ENCODE data around the gene THRB.
A peak's percentile ranks its signal among the peaks of the same experiment; 100 is the strongest.

Gene THRB

DNA sequence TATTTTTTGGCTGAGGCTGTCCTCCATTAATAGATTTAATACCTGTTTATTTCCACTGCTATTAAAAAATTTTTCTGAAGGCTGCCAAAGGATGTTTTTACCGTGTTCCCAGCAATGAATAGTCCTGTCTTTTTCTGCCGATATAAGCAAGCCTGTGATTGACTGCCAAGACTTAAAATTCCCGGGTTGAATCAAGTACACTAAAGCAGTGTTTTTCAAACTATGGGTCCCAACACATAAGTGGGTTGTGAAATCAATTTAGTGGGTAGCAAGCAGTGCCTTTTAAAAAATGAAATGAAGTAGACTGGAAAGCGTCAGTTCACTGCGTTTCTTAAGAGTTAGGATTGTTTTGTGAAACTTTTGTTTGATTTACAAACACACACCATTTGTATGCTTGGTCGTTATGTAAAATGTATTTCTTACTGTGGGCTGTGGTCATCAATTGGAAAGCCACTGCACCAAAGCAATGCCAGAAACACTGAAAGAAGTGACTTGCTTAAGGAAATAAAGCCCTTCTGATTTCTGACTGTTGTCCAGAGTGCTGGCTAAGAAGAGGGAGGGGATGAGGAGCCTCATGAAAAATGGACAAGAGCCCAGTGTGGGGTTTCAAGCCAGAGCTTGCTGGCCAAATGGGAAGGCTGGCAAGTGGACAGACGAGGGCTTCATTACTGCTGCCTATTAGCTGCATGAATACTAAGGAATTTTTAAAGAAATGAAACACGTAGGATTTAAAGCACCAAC lies 206.0 kb downstream of the THRB start:
- no peak overlapping the region for H3K4me3 ChIP-seq (ENCODE audit: low read length in 2 of 2)
- H3K27me3 ChIP-seq (ENCODE audit: control insufficient read depth in 2 of 2, insufficient read depth in 2 of 2, low read length in 2 of 2), result no peaks in the 10 kb centered on the region
- no peak overlapping the region for H3K9ac ChIP-seq (ENCODE audit: low read depth in 1 of 2, low read length in 2 of 2)
- no peaks in the 10 kb centered on the region for H3K36me3 ChIP-seq (ENCODE audit: control insufficient read depth in 2 of 2, insufficient read depth in 2 of 2, low read length in 2 of 2)
- no peaks in the 10 kb centered on the region for H3K9me3 ChIP-seq (ENCODE audit: control insufficient read depth in 2 of 2, low read length in 2 of 2)
- H3K27ac ChIP-seq (ENCODE audit: low read depth in 2 of 2, low read length in 2 of 2), result peak overlapping the region in 1 of 2 donors; percentile 7
- no peaks in the 10 kb centered on the region for H3K4me1 ChIP-seq (ENCODE audit: control insufficient read depth in 2 of 2, insufficient read depth in 2 of 2, low read length in 2 of 2)

DNA sequence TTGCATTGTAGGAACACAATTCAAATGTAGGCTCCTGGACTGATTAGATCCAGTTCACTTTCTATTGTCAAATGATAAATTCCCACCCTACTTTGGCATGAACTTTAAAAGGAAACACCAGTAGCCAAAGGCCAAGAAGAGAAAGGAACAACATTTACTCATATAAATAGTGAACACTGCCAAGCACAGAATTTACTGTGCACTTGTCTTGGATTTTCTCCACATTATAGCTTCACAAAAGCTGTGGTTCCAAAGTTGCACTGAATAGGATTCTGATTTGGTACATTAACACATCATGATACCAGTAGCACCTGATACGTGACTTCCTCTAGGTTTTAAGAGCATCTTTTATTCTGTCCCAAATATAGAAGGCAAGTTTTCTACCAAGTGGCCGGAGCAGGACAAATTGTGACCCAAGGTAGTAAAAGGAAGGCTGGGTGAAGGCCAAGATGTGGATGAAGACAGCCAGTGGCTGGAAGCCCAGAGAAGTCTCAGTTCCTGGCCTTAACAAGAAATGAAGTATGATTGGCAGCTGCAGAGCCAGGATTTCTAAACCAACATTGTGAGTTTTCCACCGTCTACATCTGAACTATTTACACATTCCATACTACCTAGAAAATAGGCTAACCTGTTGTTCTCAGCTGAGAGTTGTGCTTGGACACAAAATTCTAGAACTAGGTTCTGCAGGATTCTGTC lies 206.7 kb downstream of the THRB start:
- Histone ChIP-seq H3K4me3 (ENCODE audit: low read length in 2 of 2) (no peak overlapping the region), H3K9ac (ENCODE audit: low read depth in 1 of 2, low read length in 2 of 2) (no peak overlapping the region), H3K27me3 (ENCODE audit: control insufficient read depth in 2 of 2, insufficient read depth in 2 of 2, low read length in 2 of 2) (no peaks in the 10 kb centered on the region), H3K27ac (ENCODE audit: low read depth in 2 of 2, low read length in 2 of 2) (no peak overlapping the region), H3K4me1 (ENCODE audit: control insufficient read depth in 2 of 2, insufficient read depth in 2 of 2, low read length in 2 of 2) (no peaks in the 10 kb centered on the region), H3K36me3 (ENCODE audit: control insufficient read depth in 2 of 2, insufficient read depth in 2 of 2, low read length in 2 of 2) (no peaks in the 10 kb centered on the region), H3K9me3 (ENCODE audit: control insufficient read depth in 2 of 2, low read length in 2 of 2) (no peaks in the 10 kb centered on the region)

DNA sequence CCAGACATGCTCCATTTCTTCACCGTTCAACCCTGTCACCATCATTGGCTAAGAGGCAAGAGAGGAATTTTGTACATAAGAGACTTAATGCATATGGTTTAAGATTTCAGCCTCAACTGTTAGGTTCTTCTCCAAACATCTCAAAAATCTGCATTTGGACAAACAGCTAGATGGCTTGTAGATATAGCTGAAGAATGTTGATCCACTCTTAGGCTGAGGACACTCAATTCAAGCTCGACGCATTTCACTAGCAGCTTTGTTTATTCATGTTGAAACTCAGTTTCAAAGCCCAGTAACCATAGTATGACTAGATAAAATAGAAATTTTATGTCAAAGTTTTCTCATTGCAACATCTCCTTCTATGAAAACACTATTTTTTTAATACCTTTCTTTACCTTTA lies 208.2 kb downstream of the THRB start:
- Histone ChIP-seq H3K27me3 (ENCODE audit: control insufficient read depth in 2 of 2, insufficient read depth in 2 of 2, low read length in 2 of 2) (no peaks in the 10 kb centered on the region), H3K9me3 (ENCODE audit: control insufficient read depth in 2 of 2, low read length in 2 of 2) (no peaks in the 10 kb centered on the region), H3K27ac (ENCODE audit: low read depth in 2 of 2, low read length in 2 of 2) (no peak overlapping the region)

DNA sequence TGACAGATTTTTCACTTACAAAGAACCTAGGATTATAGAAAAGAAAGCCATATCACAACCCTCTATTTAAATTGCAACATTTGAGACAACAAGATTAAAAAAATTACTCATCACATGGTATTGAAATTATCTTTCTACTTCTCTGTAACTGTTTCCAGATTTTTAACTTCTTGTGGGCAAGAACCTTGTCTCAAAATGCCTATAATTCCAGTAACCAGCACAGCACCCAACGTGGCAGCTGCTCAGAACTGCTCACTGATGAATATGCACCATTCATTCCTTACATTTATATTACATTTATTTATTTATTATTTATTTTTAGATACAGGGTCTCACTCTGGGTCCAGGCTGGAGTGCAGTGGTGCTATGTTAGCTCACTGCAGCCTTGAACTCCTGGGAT lies 216.1 kb downstream of the THRB start:
- Histone ChIP-seq H3K27me3 (ENCODE audit: control insufficient read depth in 2 of 2, insufficient read depth in 2 of 2, low read length in 2 of 2) (no peaks in the 10 kb centered on the region), H3K27ac (ENCODE audit: low read depth in 2 of 2, low read length in 2 of 2) (no peak overlapping the region), H3K4me3 (ENCODE audit: low read length in 2 of 2) (no peak overlapping the region), H3K4me1 (ENCODE audit: control insufficient read depth in 2 of 2, insufficient read depth in 2 of 2, low read length in 2 of 2) (no peaks in the 10 kb centered on the region), H3K36me3 (ENCODE audit: control insufficient read depth in 2 of 2, insufficient read depth in 2 of 2, low read length in 2 of 2) (no peaks in the 10 kb centered on the region), H3K9ac (ENCODE audit: low read depth in 1 of 2, low read length in 2 of 2) (no peak overlapping the region), H3K9me3 (ENCODE audit: control insufficient read depth in 2 of 2, low read length in 2 of 2) (no peaks in the 10 kb centered on the region)

More for the DNA sequence above, 208.2 kb downstream of the THRB start:
- H3K9ac ChIP-seq (ENCODE audit: low read depth in 1 of 2, low read length in 2 of 2), result no peak overlapping the region
- no peaks in the 10 kb centered on the region for H3K4me1 ChIP-seq (ENCODE audit: control insufficient read depth in 2 of 2, insufficient read depth in 2 of 2, low read length in 2 of 2)
- H3K4me3 ChIP-seq (ENCODE audit: low read length in 2 of 2), result no peak overlapping the region
- H3K36me3 ChIP-seq (ENCODE audit: control insufficient read depth in 2 of 2, insufficient read depth in 2 of 2, low read length in 2 of 2), result no peaks in the 10 kb centered on the region

DNA sequence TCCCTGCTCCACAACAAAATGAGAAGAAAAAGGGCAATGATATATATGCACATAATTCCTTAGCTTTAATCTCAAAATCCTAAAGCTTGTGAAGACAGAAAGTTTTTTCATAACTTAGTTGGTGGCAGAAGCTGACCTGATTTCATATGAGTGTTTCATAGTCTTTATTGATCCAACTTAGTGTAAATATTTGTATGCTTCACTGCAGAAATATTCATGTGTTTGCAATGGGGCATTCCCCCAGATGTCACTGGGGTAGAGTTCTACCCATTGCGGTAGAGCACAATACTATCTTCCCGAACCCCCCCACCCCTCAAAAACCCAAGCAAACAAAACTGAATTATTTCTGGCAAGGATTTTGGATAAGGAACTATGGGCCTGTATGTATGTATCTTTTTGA lies 221.2 kb downstream of the THRB start:
- Histone ChIP-seq H3K9me3 (ENCODE audit: control insufficient read depth in 2 of 2, low read length in 2 of 2) (no peaks in the 10 kb centered on the region), H3K27ac (ENCODE audit: low read depth in 2 of 2, low read length in 2 of 2) (no peak overlapping the region), H3K36me3 (ENCODE audit: control insufficient read depth in 2 of 2, insufficient read depth in 2 of 2, low read length in 2 of 2) (no peaks in the 10 kb centered on the region), H3K4me1 (ENCODE audit: control insufficient read depth in 2 of 2, insufficient read depth in 2 of 2, low read length in 2 of 2) (peaks cover 0 to 4% of the 10 kb centered on the region in 2 donors), H3K9ac (ENCODE audit: low read depth in 1 of 2, low read length in 2 of 2) (no peak overlapping the region), H3K27me3 (ENCODE audit: control insufficient read depth in 2 of 2, insufficient read depth in 2 of 2, low read length in 2 of 2) (no peaks in the 10 kb centered on the region), H3K4me3 (ENCODE audit: low read length in 2 of 2) (no peak overlapping the region)

DNA sequence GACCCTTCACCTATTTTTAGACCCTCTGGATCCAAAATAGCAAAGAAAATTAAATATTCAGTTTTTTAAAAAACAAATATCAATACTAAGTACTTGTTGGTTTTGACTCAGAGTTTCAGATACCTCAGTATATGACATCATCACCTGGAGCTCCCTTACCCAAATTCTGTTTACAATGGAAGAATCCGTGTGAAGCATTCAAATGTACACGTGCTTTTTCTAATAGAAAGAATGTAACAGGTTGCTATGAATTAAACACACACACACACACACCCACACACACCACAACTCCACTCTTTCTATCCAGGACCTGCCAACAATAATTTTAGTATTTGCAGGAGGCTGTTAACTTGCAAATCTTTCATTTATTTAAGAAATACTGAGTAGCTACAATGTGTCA lies 221.8 kb downstream of the THRB start:
- H3K9me3 ChIP-seq (ENCODE audit: control insufficient read depth in 2 of 2, low read length in 2 of 2), result no peaks in the 10 kb centered on the region
- no peak overlapping the region for H3K27ac ChIP-seq (ENCODE audit: low read depth in 2 of 2, low read length in 2 of 2)
- H3K4me1 ChIP-seq (ENCODE audit: control insufficient read depth in 2 of 2, insufficient read depth in 2 of 2, low read length in 2 of 2), result peaks cover 0 to 4% of the 10 kb centered on the region in 2 donors
- no peak overlapping the region for H3K9ac ChIP-seq (ENCODE audit: low read depth in 1 of 2, low read length in 2 of 2)
- H3K36me3 ChIP-seq (ENCODE audit: control insufficient read depth in 2 of 2, insufficient read depth in 2 of 2, low read length in 2 of 2), result no peaks in the 10 kb centered on the region
- H3K4me3 ChIP-seq (ENCODE audit: low read length in 2 of 2), result no peak overlapping the region
- no peaks in the 10 kb centered on the region for H3K27me3 ChIP-seq (ENCODE audit: control insufficient read depth in 2 of 2, insufficient read depth in 2 of 2, low read length in 2 of 2)

DNA sequence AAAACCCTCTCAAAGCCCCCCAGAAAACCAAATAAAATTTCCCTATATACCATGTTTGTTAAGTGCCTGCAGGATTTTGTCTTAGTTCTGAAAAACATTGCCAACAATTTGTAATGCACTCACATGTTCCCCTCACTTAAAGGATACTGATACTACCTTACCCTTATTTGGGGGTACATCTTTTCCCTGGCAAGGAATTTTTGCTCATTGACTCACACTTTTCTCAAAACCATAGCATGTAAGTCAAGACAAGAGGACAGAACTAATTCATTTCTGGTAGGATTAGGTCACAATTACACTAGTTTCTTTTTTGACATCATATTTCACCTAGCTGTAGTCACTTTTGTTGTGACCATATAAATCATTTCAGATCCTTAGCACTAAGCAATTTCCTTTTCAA lies 222.2 kb downstream of the THRB start:
- H3K27ac ChIP-seq (ENCODE audit: low read depth in 2 of 2, low read length in 2 of 2), result no peak overlapping the region
- no peaks in the 10 kb centered on the region for H3K36me3 ChIP-seq (ENCODE audit: control insufficient read depth in 2 of 2, insufficient read depth in 2 of 2, low read length in 2 of 2)
- no peak overlapping the region for H3K9ac ChIP-seq (ENCODE audit: low read depth in 1 of 2, low read length in 2 of 2)
- no peaks in the 10 kb centered on the region for H3K9me3 ChIP-seq (ENCODE audit: control insufficient read depth in 2 of 2, low read length in 2 of 2)
- H3K27me3 ChIP-seq (ENCODE audit: control insufficient read depth in 2 of 2, insufficient read depth in 2 of 2, low read length in 2 of 2), result no peaks in the 10 kb centered on the region
- H3K4me3 ChIP-seq (ENCODE audit: low read length in 2 of 2), result no peak overlapping the region
- H3K4me1 ChIP-seq (ENCODE audit: control insufficient read depth in 2 of 2, insufficient read depth in 2 of 2, low read length in 2 of 2), result peaks cover 0 to 4% of the 10 kb centered on the region in 2 donors

DNA sequence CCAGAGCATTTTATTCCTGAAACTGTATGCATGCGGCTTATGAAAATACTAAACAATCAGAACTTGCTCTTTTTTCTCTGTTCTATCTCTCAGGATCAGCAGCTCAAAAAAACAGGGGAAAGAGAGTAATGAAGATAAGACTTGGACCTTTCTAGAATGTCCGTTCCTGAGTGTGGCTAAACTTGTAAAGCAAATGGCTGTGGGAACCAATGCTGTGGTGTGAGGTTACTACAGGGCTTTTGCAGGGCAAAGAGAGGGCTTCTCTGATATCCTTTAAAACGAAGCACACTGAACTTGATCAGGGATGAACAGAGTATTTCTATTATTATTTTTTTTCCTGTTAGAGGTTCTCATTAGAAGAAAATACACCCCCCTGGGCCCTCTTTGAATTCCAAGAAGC lies 223.4 kb downstream of the THRB start:
- no peak overlapping the region for H3K27ac ChIP-seq (ENCODE audit: low read depth in 2 of 2, low read length in 2 of 2)
- H3K9ac ChIP-seq (ENCODE audit: low read depth in 1 of 2, low read length in 2 of 2), result no peak overlapping the region
- no peak overlapping the region for H3K4me3 ChIP-seq (ENCODE audit: low read length in 2 of 2)
- H3K4me1 ChIP-seq (ENCODE audit: control insufficient read depth in 2 of 2, insufficient read depth in 2 of 2, low read length in 2 of 2), result peaks cover 0 to 4% of the 10 kb centered on the region in 2 donors
- H3K27me3 ChIP-seq (ENCODE audit: control insufficient read depth in 2 of 2, insufficient read depth in 2 of 2, low read length in 2 of 2), result no peaks in the 10 kb centered on the region
- H3K36me3 ChIP-seq (ENCODE audit: control insufficient read depth in 2 of 2, insufficient read depth in 2 of 2, low read length in 2 of 2), result no peaks in the 10 kb centered on the region
- H3K9me3 ChIP-seq (ENCODE audit: control insufficient read depth in 2 of 2, low read length in 2 of 2), result no peaks in the 10 kb centered on the region

DNA sequence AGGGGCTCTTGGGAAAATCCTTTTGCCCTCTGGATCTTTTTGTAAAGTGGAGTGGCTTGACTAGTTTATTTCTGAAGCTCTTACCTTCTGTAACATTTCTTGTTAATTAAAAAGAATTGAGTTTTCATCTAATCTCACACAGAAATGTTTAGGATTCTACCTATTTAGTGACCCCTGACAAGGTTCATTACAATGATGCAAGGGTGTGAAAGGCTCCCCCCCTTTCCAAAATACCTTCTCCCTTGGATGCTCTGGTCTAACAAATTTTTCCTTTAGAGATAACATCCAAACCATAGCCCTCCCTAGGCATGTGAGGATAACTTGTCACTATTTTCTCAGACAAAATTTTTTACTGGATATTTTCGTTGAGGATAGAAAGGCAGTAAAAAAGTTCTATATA lies 223.9 kb downstream of the THRB start:
- H3K9ac ChIP-seq (ENCODE audit: low read depth in 1 of 2, low read length in 2 of 2), result no peak overlapping the region
- peaks cover 0 to 4% of the 10 kb centered on the region in 2 donors for H3K4me1 ChIP-seq (ENCODE audit: control insufficient read depth in 2 of 2, insufficient read depth in 2 of 2, low read length in 2 of 2)
- no peaks in the 10 kb centered on the region for H3K27me3 ChIP-seq (ENCODE audit: control insufficient read depth in 2 of 2, insufficient read depth in 2 of 2, low read length in 2 of 2)
- H3K4me3 ChIP-seq (ENCODE audit: low read length in 2 of 2), result no peak overlapping the region
- H3K27ac ChIP-seq (ENCODE audit: low read depth in 2 of 2, low read length in 2 of 2), result no peak overlapping the region
- no peaks in the 10 kb centered on the region for H3K36me3 ChIP-seq (ENCODE audit: control insufficient read depth in 2 of 2, insufficient read depth in 2 of 2, low read length in 2 of 2)
- H3K9me3 ChIP-seq (ENCODE audit: control insufficient read depth in 2 of 2, low read length in 2 of 2), result no peaks in the 10 kb centered on the region

DNA sequence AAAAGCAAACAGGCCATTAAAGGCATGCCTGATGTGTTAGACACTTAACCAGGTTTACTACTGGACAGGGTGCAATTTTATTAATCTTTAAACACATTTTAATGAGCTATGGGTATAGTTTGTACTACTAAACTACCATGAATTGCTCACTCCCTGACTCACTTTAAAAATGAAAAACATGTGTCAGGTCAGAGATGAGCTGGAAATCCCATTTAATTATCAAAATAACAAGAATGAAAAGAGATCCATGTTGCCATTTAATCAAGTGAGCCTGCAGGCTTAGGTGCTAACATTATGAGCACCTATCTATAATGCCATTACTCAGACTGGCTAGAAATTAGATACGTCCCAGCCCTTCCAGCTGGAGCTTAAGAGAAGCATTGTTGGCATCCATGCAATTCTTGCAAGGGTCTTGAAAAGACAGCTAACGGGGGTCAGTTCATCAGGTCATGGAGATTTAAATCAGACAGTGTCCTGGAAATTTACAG lies 224.4 kb downstream of the THRB start:
- Histone ChIP-seq H3K36me3 (ENCODE audit: control insufficient read depth in 2 of 2, insufficient read depth in 2 of 2, low read length in 2 of 2) (no peaks in the 10 kb centered on the region), H3K27ac (ENCODE audit: low read depth in 2 of 2, low read length in 2 of 2) (no peak overlapping the region), H3K9ac (ENCODE audit: low read depth in 1 of 2, low read length in 2 of 2) (no peak overlapping the region), H3K4me3 (ENCODE audit: low read length in 2 of 2) (no peak overlapping the region), H3K27me3 (ENCODE audit: control insufficient read depth in 2 of 2, insufficient read depth in 2 of 2, low read length in 2 of 2) (no peaks in the 10 kb centered on the region), H3K4me1 (ENCODE audit: control insufficient read depth in 2 of 2, insufficient read depth in 2 of 2, low read length in 2 of 2) (peaks cover 0 to 4% of the 10 kb centered on the region in 2 donors), H3K9me3 (ENCODE audit: control insufficient read depth in 2 of 2, low read length in 2 of 2) (no peaks in the 10 kb centered on the region)

Measured in mucosa of rectum (tissue), 2 donors.